ENCODE results near the gene ARID1A. TPM values are rescaled to one million over a fixed set of nuclear protein-coding genes. Genes with fewer than 3 reads are reported as not detected.

The ARID1A gene
- total RNA-seq, 1 experiment from 2014 or later, result 55.8 TPM

- no peak overlapping the region for H3K4me3 ChIP-seq (ENCODE audit: low read length)
- peaks cover 27% of the 10 kb centered on the region for H3K4me1 ChIP-seq (ENCODE audit: low read length)
- H3K4me2 ChIP-seq (ENCODE audit: low read depth, low read length, poor library complexity, severe bottlenecking), result no peak overlapping the region
Observed at GRCh38 chr1:26689504-26689903, 6.3 kb upstream of the ARID1A start.

DNA sequence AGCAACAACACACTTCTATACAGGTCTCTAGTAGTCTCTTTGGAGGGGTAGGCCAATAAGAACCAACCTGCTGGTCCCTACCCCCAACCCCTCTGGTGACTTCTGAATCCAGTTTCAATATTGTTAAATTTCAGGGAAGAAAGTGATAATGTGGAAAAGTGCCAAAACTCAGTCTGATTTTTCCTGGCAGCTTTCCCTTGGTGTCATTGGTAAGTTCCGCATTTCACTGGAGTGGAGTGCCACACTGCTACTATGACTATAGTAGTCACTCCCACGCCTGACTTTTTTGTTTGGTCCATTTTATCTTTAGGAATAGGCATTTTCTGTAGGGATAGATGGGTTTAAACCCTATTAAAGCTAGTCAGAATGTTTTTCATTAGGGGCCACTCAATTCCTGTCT lies 5.7 kb upstream of the ARID1A start:
- no peak overlapping the region for H3K9ac ChIP-seq (ENCODE audit: low read length)

More at GRCh38 chr1:26689504-26689903, 6.3 kb upstream of the ARID1A start:
- DNase-seq, result no peak
- H3K36me3 ChIP-seq (ENCODE audit: insufficient read depth, low read length), result no peaks in the 10 kb centered on the region
- H3K27ac ChIP-seq (ENCODE audit: low read length), result no peak overlapping the region
- H3K9me2 ChIP-seq (replicated peaks; ENCODE audit: insufficient read depth, low read length), result no peaks in the 10 kb centered on the region
- H3K9me3 ChIP-seq (ENCODE audit: low read length), result no peaks in the 10 kb centered on the region
- no peaks in the 10 kb centered on the region for H3K27me3 ChIP-seq (ENCODE audit: low read length)
- H2AFZ ChIP-seq (ENCODE audit: low read length), result no peak overlapping the region
- H3K79me2 ChIP-seq (ENCODE audit: low read length), result no peaks in the 10 kb centered on the region
- no peak overlapping the region for H3K9ac ChIP-seq (ENCODE audit: low read length)
- no peaks in the 10 kb centered on the region for H4K20me1 ChIP-seq (ENCODE audit: insufficient read depth, low read depth, low read length)

DNA sequence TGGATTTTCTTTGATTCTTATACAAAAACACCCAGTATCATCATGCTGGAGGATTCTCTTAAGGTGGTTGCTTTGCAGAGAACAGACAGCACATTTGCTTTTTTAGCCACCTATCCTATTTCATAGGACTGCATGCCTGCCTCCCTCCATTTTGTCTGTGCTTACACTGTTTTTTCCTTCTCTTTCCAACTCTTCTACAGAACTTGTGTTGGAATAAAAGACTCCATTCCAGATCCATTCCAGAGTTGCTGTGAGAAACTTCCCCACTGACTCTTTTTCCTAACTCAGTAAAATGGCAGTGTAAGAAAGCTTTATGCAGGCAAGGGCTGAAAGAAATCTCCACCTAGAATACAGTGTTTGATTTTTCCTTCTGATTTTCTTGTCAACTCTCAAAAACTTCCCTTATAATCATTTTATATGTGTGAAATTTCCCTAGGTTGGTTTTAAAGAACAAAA lies 5.2 kb upstream of the ARID1A start:
- Histone ChIP-seq H3K4me2 (ENCODE audit: low read depth, low read length, poor library complexity, severe bottlenecking) (no peak overlapping the region), H3K79me2 (ENCODE audit: low read length) (no peaks in the 10 kb centered on the region), H3K27me3 (ENCODE audit: low read length) (no peaks in the 10 kb centered on the region), H4K20me1 (ENCODE audit: insufficient read depth, low read depth, low read length) (no peaks in the 10 kb centered on the region), H3K4me3 (ENCODE audit: low read length) (no peak overlapping the region), H3K4me1 (ENCODE audit: low read length) (peaks cover 35% of the 10 kb centered on the region), H3K27ac (ENCODE audit: low read length) (no peak overlapping the region), H3K36me3 (ENCODE audit: insufficient read depth, low read length) (no peaks in the 10 kb centered on the region), H3K9me3 (ENCODE audit: low read length) (no peaks in the 10 kb centered on the region), H2AFZ (ENCODE audit: low read length) (no peak overlapping the region), H3K9me2 (replicated peaks; ENCODE audit: insufficient read depth, low read length) (no peaks in the 10 kb centered on the region), H3K9ac (ENCODE audit: low read length) (no peak overlapping the region)
- no peak for DNase-seq

More for the DNA sequence above, 5.7 kb upstream of the ARID1A start:
- no peak overlapping the region for H3K27ac ChIP-seq (ENCODE audit: low read length)
- H3K4me2 ChIP-seq (ENCODE audit: low read depth, low read length, poor library complexity, severe bottlenecking), result no peak overlapping the region
- DNase-seq, result no peak
- H2AFZ ChIP-seq (ENCODE audit: low read length), result no peak overlapping the region
- H3K9me2 ChIP-seq (replicated peaks; ENCODE audit: insufficient read depth, low read length), result no peaks in the 10 kb centered on the region
- no peaks in the 10 kb centered on the region for H3K79me2 ChIP-seq (ENCODE audit: low read length)
- no peak overlapping the region for H3K4me3 ChIP-seq (ENCODE audit: low read length)
- no peaks in the 10 kb centered on the region for H3K27me3 ChIP-seq (ENCODE audit: low read length)
- H3K9me3 ChIP-seq (ENCODE audit: low read length), result no peaks in the 10 kb centered on the region
- H4K20me1 ChIP-seq (ENCODE audit: insufficient read depth, low read depth, low read length), result no peaks in the 10 kb centered on the region
- no peaks in the 10 kb centered on the region for H3K36me3 ChIP-seq (ENCODE audit: insufficient read depth, low read length)
- peaks cover 33% of the 10 kb centered on the region for H3K4me1 ChIP-seq (ENCODE audit: low read length)

DNA sequence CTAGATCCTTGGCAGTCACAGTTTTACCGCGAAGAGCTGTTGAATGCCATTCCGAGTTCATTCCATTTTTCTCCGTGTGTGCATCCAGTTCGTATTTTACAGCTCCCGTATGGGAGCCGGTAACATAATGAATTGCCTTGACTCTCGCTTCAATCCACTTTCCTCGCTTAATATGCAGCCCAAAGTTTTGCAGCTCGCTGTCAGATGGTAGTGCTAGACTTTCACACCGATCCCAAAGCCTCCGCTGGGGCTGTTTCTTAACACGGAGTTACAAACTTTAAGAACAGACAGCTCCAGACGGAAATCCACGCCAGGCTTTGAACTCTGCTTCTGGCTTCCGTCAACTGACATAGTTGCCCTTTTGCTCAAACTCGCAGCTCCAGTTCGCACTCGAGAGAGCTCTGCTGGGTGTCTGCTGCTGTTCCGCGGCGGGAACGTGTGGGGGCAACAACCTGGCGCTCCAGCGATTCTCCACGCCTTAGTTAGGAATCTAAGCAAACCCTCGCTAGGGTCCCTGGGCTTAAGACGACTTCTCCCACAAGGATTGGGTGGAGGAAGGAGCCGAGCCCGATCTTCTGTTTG lies 3.5 kb upstream of the ARID1A start:
- no peaks in the 10 kb centered on the region for H3K9me2 ChIP-seq (replicated peaks; ENCODE audit: insufficient read depth, low read length)
- peaks cover 35% of the 10 kb centered on the region for H3K4me1 ChIP-seq (ENCODE audit: low read length)
- peak overlapping the region; percentile 93 for H3K4me2 ChIP-seq (ENCODE audit: low read depth, low read length, poor library complexity, severe bottlenecking)
- H2AFZ ChIP-seq (ENCODE audit: low read length), result peak overlapping the region; percentile 91
- H4K20me1 ChIP-seq (ENCODE audit: insufficient read depth, low read depth, low read length), result no peaks in the 10 kb centered on the region
- DNase-seq, result peak; percentile 92
- H3K27me3 ChIP-seq (ENCODE audit: low read length), result no peaks in the 10 kb centered on the region
- H3K4me3 ChIP-seq (ENCODE audit: low read length), result peak overlapping the region; percentile 68
- no peaks in the 10 kb centered on the region for H3K9me3 ChIP-seq (ENCODE audit: low read length)
- H3K79me2 ChIP-seq (ENCODE audit: low read length), result peaks cover 10% of the 10 kb centered on the region
- H3K9ac ChIP-seq (ENCODE audit: low read length), result peak overlapping the region; percentile 81
- peak overlapping the region; percentile 70 for H3K27ac ChIP-seq (ENCODE audit: low read length)
- H3K36me3 ChIP-seq (ENCODE audit: insufficient read depth, low read length), result no peaks in the 10 kb centered on the region

DNA sequence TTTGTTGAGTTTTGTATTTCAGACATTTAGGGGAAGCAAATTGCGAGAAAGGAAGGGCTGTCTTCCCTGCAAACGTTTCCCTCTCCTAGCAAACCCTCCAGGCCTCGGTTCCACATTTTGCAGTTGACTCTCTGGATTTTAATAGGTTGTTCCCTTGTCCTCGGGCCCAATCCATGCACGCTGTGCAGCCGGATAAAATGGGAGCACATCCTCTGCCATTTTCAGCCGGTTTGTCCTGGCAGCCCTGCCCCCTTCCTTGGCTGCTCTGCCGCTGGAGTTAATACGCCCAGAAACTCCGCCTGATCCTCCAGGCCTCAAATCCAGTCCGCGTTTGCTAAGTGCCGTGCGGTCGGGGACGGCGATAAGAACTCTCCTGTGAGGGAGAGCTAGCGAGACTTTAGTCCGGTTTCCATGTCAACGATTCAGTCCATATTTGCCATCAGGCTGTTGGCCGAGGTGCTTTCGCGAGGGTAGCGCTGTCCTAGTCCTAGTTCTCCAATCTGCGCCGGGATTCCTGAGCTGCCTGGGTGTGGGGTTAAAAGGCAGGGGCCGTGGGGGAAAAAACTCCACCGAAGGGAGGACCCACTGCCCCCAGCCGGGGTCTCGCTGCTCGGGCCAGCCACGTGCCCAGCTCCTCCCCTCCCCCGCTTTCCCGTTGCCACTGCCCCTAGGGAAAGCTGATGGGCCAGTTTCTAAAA lies 2.9 kb upstream of the ARID1A start:
- peak overlapping the region; percentile 91 for H2AFZ ChIP-seq (ENCODE audit: low read length)

GRCh38 chr1:26693599-26694572 lies 1.9 kb upstream of the ARID1A start:
- H4K20me1 ChIP-seq (ENCODE audit: insufficient read depth, low read depth, low read length), result peaks cover 7% of the 10 kb centered on the region

More for the DNA sequence above, 2.9 kb upstream of the ARID1A start:
- Histone ChIP-seq H3K9me3 (ENCODE audit: low read length) (no peaks in the 10 kb centered on the region), H3K4me3 (ENCODE audit: low read length) (peak overlapping the region; percentile 68), H3K36me3 (ENCODE audit: insufficient read depth, low read length) (no peaks in the 10 kb centered on the region), H3K4me2 (ENCODE audit: low read depth, low read length, poor library complexity, severe bottlenecking) (peak overlapping the region; percentile 93), H3K79me2 (ENCODE audit: low read length) (peaks cover 16% of the 10 kb centered on the region), H3K27me3 (ENCODE audit: low read length) (no peaks in the 10 kb centered on the region), H3K9ac (ENCODE audit: low read length) (peak overlapping the region; percentile 81), H3K27ac (ENCODE audit: low read length) (peak overlapping the region; percentile 70), H3K4me1 (ENCODE audit: low read length) (peaks cover 36% of the 10 kb centered on the region), H3K9me2 (replicated peaks; ENCODE audit: insufficient read depth, low read length) (no peaks in the 10 kb centered on the region), H4K20me1 (ENCODE audit: insufficient read depth, low read depth, low read length) (no peaks in the 10 kb centered on the region)
- DNase-seq, result peak; percentile 97

DNA sequence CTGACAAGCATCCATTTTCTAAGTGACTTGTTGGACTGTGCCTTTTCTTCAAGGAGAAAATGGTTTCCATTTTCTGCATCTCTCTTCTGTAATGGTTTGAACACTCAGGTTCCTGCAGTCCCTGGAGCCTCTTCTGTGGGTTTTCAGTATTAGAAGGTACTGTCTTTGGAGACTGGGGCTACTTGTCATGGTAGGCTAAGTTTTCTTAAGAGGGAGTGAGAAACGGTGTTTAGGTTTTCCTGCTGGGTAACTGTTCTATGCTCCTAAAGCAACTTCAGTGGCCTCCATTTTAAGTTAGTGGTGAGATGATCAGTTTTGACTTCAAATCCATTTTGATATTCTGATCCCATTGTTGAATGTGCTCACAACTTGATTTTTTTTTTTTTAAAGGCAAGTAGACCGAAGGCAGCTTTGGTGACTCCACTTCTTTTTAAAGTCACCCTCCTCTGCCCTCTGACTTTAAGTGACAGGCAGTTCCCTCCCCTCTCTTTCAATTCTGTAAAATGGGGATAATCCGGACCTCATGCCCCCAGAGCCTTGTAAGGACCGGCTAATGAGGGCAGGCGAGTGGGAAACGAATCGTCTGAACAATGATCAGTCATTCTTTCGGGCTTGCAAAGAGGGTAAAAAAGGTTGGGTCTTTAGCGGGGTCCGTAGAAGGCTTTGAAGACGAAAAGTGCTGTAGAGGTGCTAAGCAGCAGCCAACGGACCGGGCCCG lies 1.0 kb upstream of the ARID1A start:
- Histone ChIP-seq H2AFZ (ENCODE audit: low read length) (0 out of 2 replicates have a peak overlapping the region, but pooled peaks have one; percentile 44), H3K4me2 (ENCODE audit: low read depth, low read length, poor library complexity, severe bottlenecking) (peak overlapping the region; percentile 93), H3K4me1 (ENCODE audit: low read length) (peaks cover 55% of the 10 kb centered on the region), H3K36me3 (ENCODE audit: insufficient read depth, low read length) (peaks cover 10% of the 10 kb centered on the region; the same call in 1 of the 2 replicates), H3K27me3 (ENCODE audit: low read length) (no peaks in the 10 kb centered on the region), H3K9ac (ENCODE audit: low read length) (peak overlapping the region; percentile 95), H4K20me1 (ENCODE audit: insufficient read depth, low read depth, low read length) (peaks cover 16% of the 10 kb centered on the region), H3K9me3 (ENCODE audit: low read length) (no peaks in the 10 kb centered on the region), H3K27ac (ENCODE audit: low read length) (no peak overlapping the region), H3K79me2 (ENCODE audit: low read length) (peaks cover 35% of the 10 kb centered on the region), H3K9me2 (replicated peaks; ENCODE audit: insufficient read depth, low read length) (no peaks in the 10 kb centered on the region), H3K4me3 (ENCODE audit: low read length) (peak overlapping the region; percentile 71)
- peak; percentile 63 for DNase-seq

More at GRCh38 chr1:26693599-26694572, 1.9 kb upstream of the ARID1A start:
- H3K79me2 ChIP-seq (ENCODE audit: low read length), result peaks cover 26% of the 10 kb centered on the region
- H3K27me3 ChIP-seq (ENCODE audit: low read length), result no peaks in the 10 kb centered on the region
- H3K9ac ChIP-seq (ENCODE audit: low read length), result peak overlapping the region; percentile 95
- H3K9me2 ChIP-seq (replicated peaks; ENCODE audit: insufficient read depth, low read length), result no peaks in the 10 kb centered on the region
- no peak for DNase-seq
- 0 out of 2 replicates have a peak overlapping the region, but pooled peaks have one; percentile 10 for H2AFZ ChIP-seq (ENCODE audit: low read length)
- 0 out of 2 replicates have a peak, but pooled peaks cover 2% of the 10 kb centered on the region for H3K36me3 ChIP-seq (ENCODE audit: insufficient read depth, low read length)
- peak overlapping the region; percentile 93 for H3K4me2 ChIP-seq (ENCODE audit: low read depth, low read length, poor library complexity, severe bottlenecking)
- peak overlapping the region; percentile 44; the same call in 1 of the 2 replicates for H3K27ac ChIP-seq (ENCODE audit: low read length)
- H3K4me3 ChIP-seq (ENCODE audit: low read length), result peak overlapping the region; percentile 68
- H3K9me3 ChIP-seq (ENCODE audit: low read length), result no peaks in the 10 kb centered on the region
- H3K4me1 ChIP-seq (ENCODE audit: low read length), result peaks cover 46% of the 10 kb centered on the region
